HEK293 (cell line): Measurements from ENCODE around the gene CNDP2.

Source experiments
- CTCF ChIA-PET: fragments of 350-600 bp; formaldehyde crosslinking; extraction: SDS; loops from one replicate; lab custom pipeline; 2021; ENCODE audit warnings: antibody characterized with exemption; lab: Yijun Ruan, JAX
- POLR2A ChIA-PET: fragments of 300-600 bp; formaldehyde crosslinking; extraction: SDS; loops from one replicate; lab custom pipeline; 2020; ENCODE audit warnings: antibody characterized with exemption, inconsistent platforms; lab: Yijun Ruan, JAX
- H3K27ac ChIP-seq: fragments of 200-500 bp; sonication (Bioruptor generic); 2 replicates; pipeline ENCODE4 v1.5.1; 2014; ENCODE audit warnings: low read depth, low read length, control low read depth, inconsistent platforms; ENCODE audit errors: extremely low read depth
- H3K36me3 ChIP-seq, 2 experiments: fragments of 200-500 bp in 1 of 2; sonication (Bioruptor generic) in 1 of 2; 1 replicate in 1 of 2; 2 replicates in 1 of 2; pipeline ENCODE4 v1.5.1; 2014 to 2017; ENCODE audit warnings: inconsistent platforms in 2 of 2, low read length in 2 of 2; ENCODE audit not compliant: control insufficient read depth in 2 of 2, insufficient read depth in 1 of 2
- H3K4me1 ChIP-seq: fragments of 200-500 bp; sonication (Bioruptor generic); 2 replicates; pipeline ENCODE4 v1.5.1; 2014; ENCODE audit warnings: mild to moderate bottlenecking, low read length, inconsistent platforms; ENCODE audit not compliant: control insufficient read depth, insufficient read depth
- H3K4me3 ChIP-seq: 2 replicates; pipeline ENCODE4 v1.5.1; 2011; ENCODE audit warnings: low read depth, mild to moderate bottlenecking, control low read depth, low read length, moderate library complexity
- H3K9me3 ChIP-seq: fragments of 200-500 bp; sonication (Bioruptor generic); 2 replicates; pipeline ENCODE4 v1.5.1; 2014; ENCODE audit warnings: low read depth, low read length, inconsistent platforms; ENCODE audit not compliant: control insufficient read depth, insufficient read depth
- BCL11B ChIP-seq: fragments of 450-650 bp; formaldehyde crosslinking; IDR thresholded peaks from 2 replicates; pipeline ENCODE4 v1.5.1; 2016; ENCODE audit warnings: low read depth, missing biosample characterization, missing genetic modification characterization
- CTCF ChIP-seq: fragments of 450-650 bp; formaldehyde crosslinking; IDR thresholded peaks from 2 replicates; pipeline ENCODE4 v1.5.1; 2016; ENCODE audit warnings: missing biosample characterization, missing genetic modification characterization
- GFI1B ChIP-seq: fragments of 450-650 bp; formaldehyde crosslinking; IDR thresholded peaks from 2 replicates; pipeline ENCODE4 v1.5.1; 2016; ENCODE audit warnings: missing biosample characterization, missing genetic modification characterization
- KLF10 ChIP-seq: fragments of 450-650 bp; IDR thresholded peaks from 2 replicates; pipeline ENCODE4 v1.5.1; 2018; ENCODE audit warnings: missing biosample characterization, mild to moderate bottlenecking, missing genetic modification characterization
- MZF1 ChIP-seq: fragments of 450-650 bp; formaldehyde crosslinking; IDR thresholded peaks from 2 replicates; pipeline ENCODE4 v1.5.1; 2017; ENCODE audit warnings: missing biosample characterization, missing genetic modification characterization, borderline replicate concordance
- PRDM1 ChIP-seq: fragments of 450-650 bp; formaldehyde crosslinking; IDR thresholded peaks from 2 replicates; pipeline ENCODE4; 2016; ENCODE audit warnings: missing biosample characterization, missing genetic modification characterization
- WT1 ChIP-seq: fragments of 450-650 bp; formaldehyde crosslinking; IDR thresholded peaks from 2 replicates; pipeline ENCODE4 v1.5.1; 2016; ENCODE audit warnings: missing biosample characterization, missing genetic modification characterization
- YY1 ChIP-seq: fragments of 450-650 bp; formaldehyde crosslinking; IDR thresholded peaks from 2 replicates; pipeline ENCODE4 v1.5.1; 2018; ENCODE audit warnings: missing biosample characterization, missing genetic modification characterization
- ZBTB17 ChIP-seq: fragments of 450-650 bp; formaldehyde crosslinking; IDR thresholded peaks from 2 replicates; pipeline ENCODE4 v1.5.1; 2016; ENCODE audit warnings: missing biosample characterization, missing genetic modification characterization
- ZBTB26 ChIP-seq: fragments of 450-650 bp; formaldehyde crosslinking; optimal IDR thresholded peaks from 2 replicates; pipeline ENCODE3; 2016; ENCODE audit warnings: missing biosample characterization, mild to moderate bottlenecking, missing genetic modification characterization
- ZBTB44 ChIP-seq: fragments of 450-650 bp; IDR thresholded peaks from 2 replicates; pipeline ENCODE4 v1.5.1; 2018; ENCODE audit warnings: missing biosample characterization, mild to moderate bottlenecking, missing genetic modification characterization
- ZFP37 ChIP-seq: fragments of 450-650 bp; formaldehyde crosslinking; IDR thresholded peaks from 2 replicates; pipeline ENCODE4 v1.5.1; 2016; ENCODE audit warnings: missing biosample characterization, missing genetic modification characterization
- ZNF248 ChIP-seq: fragments of 450-650 bp; formaldehyde crosslinking; IDR thresholded peaks from 2 replicates; pipeline ENCODE4 v1.5.1; 2017; ENCODE audit warnings: missing biosample characterization, missing genetic modification characterization
- ZNF302 ChIP-seq: fragments of 450-650 bp; formaldehyde crosslinking; IDR thresholded peaks from 2 replicates; pipeline ENCODE4 v1.5.1; 2016; ENCODE audit warnings: missing biosample characterization, missing genetic modification characterization, low read depth
- ZNF473 ChIP-seq: fragments of 450-650 bp; formaldehyde crosslinking; IDR thresholded peaks from 2 replicates; pipeline ENCODE4 v1.5.1; 2017; ENCODE audit warnings: missing biosample characterization, missing genetic modification characterization
- ZNF510 ChIP-seq: fragments of 450-650 bp; formaldehyde crosslinking; IDR thresholded peaks from 2 replicates; pipeline ENCODE4 v1.5.1; 2018; ENCODE audit warnings: mild to moderate bottlenecking, missing genetic modification characterization, missing biosample characterization; ENCODE audit not compliant: insufficient replicate concordance
- ZNF513 ChIP-seq: fragments of 450-650 bp; IDR thresholded peaks from 2 replicates; pipeline ENCODE4 v1.5.1; 2018; ENCODE audit warnings: missing biosample characterization, missing genetic modification characterization
- ZNF529 ChIP-seq: fragments of 450-650 bp; formaldehyde crosslinking; IDR thresholded peaks from 2 replicates; pipeline ENCODE4 v1.5.1; 2017; ENCODE audit warnings: missing genetic modification characterization, missing biosample characterization; ENCODE audit not compliant: insufficient replicate concordance
- ZNF549 ChIP-seq: fragments of 450-650 bp; IDR thresholded peaks from 2 replicates; pipeline ENCODE4 v1.5.1; 2018; ENCODE audit warnings: missing biosample characterization, missing genetic modification characterization, mild to moderate bottlenecking, inconsistent platforms, moderate library complexity
- ZNF555 ChIP-seq: fragments of 450-650 bp; formaldehyde crosslinking; conservative IDR thresholded peaks from 2 replicates; pipeline ENCODE4 v1.5.1; 2017; ENCODE audit warnings: missing biosample characterization, mild to moderate bottlenecking, missing genetic modification characterization, inconsistent platforms
- ZNF571 ChIP-seq: fragments of 450-650 bp; formaldehyde crosslinking; IDR thresholded peaks from 2 replicates; pipeline ENCODE4 v1.5.0; 2017; ENCODE audit warnings: missing biosample characterization, missing genetic modification characterization
- ZNF629 ChIP-seq: fragments of 450-650 bp; formaldehyde crosslinking; IDR thresholded peaks from 2 replicates; pipeline ENCODE4 v1.5.1; 2017; ENCODE audit warnings: missing biosample characterization, missing genetic modification characterization
- ZNF639 ChIP-seq: fragments of 450-650 bp; formaldehyde crosslinking; IDR thresholded peaks from 2 replicates; pipeline ENCODE4 v1.5.1; 2016; ENCODE audit warnings: missing biosample characterization, missing genetic modification characterization
- ZNF645 ChIP-seq: fragments of 450-650 bp; formaldehyde crosslinking; IDR thresholded peaks from 2 replicates; pipeline ENCODE4; 2016; ENCODE audit warnings: missing biosample characterization, missing genetic modification characterization
- ZNF792 ChIP-seq: fragments of 450-650 bp; formaldehyde crosslinking; IDR thresholded peaks from 2 replicates; pipeline ENCODE4 v1.5.1; 2016; ENCODE audit warnings: missing biosample characterization, missing genetic modification characterization
- ZSCAN16 ChIP-seq: fragments of 450-650 bp; formaldehyde crosslinking; IDR thresholded peaks from 2 replicates; pipeline ENCODE4 v1.5.1; 2016; ENCODE audit warnings: missing biosample characterization, missing genetic modification characterization

Gene CNDP2

GRCh38 chr18:74515620-74516231 is 19.6 kb downstream of the CNDP2 start:
- H3K27ac ChIP-seq = no peak overlapping the region
- no peaks in the 10 kb centered on the region for H3K4me1 ChIP-seq
- H3K36me3 ChIP-seq = peaks cover 0 to 91% of the 10 kb centered on the region in 2 experiments; a peak in 2 of 3 replicates
- no peak overlapping the region for H3K4me3 ChIP-seq
- ChIA-PET CTCF (no interaction called here), POLR2A (no interaction called here)
- no peaks in the 10 kb centered on the region for H3K9me3 ChIP-seq
- TF ChIP-seq MZF1 (tag by site-specific recombination) (no peak), ZNF792 (tag by site-specific recombination) (no peak), ZNF248 (tag by site-specific recombination) (no peak), ZNF555 (no peak), GFI1B (no peak), ZNF513 (tag by site-specific recombination) (no peak), ZBTB17 (no peak), ZBTB26 (tag by site-specific recombination) (no peak), ZNF549 (no peak), BCL11B (no peak), ZBTB44 (tag by site-specific recombination) (no peak), YY1 (tag by site-specific recombination) (no peak), ZNF645 (tag by site-specific recombination) (no peak)

- ChIA-PET POLR2A (no interaction called here), CTCF (interaction anchor here (1.2 kb wide), 1 partner anchor 35 kb away, joined by 4 read pairs; no protein-coding TSS in a partner anchor)
- H3K4me1 ChIP-seq = no peaks in the 10 kb centered on the region
- no peak overlapping the region for H3K4me3 ChIP-seq
- peaks cover 0 to 85% of the 10 kb centered on the region in 2 experiments; a peak in 2 of 3 replicates for H3K36me3 ChIP-seq
- no peak overlapping the region for H3K27ac ChIP-seq
- H3K9me3 ChIP-seq = no peaks in the 10 kb centered on the region
- TF ChIP-seq KLF10 = no peak
- no peak for TF ChIP-seq ZNF473 (tag by site-specific recombination)
- no peak for TF ChIP-seq ZSCAN16 (tag by site-specific recombination)
- no peak for TF ChIP-seq ZNF510
- no peak for TF ChIP-seq WT1
- no peak for TF ChIP-seq ZFP37
- no peak for TF ChIP-seq ZNF629 (tag by site-specific recombination)
- no peak for TF ChIP-seq PRDM1 (tag by site-specific recombination)
- TF ChIP-seq ZNF302 = no peak
- no peak for TF ChIP-seq ZNF639 (tag by site-specific recombination)
- TF ChIP-seq ZNF529 (tag by site-specific recombination) = no peak
- TF ChIP-seq ZNF571 (tag by site-specific recombination) = no peak
- TF ChIP-seq CTCF (tag by site-specific recombination) = no peak
Measured at GRCh38 chr18:74516271-74517235, 20.4 kb downstream of the CNDP2 start.
